Common myeloid progenitor, CD34-positive (primary cell): Measurements from ENCODE around the gene CFTR. TPM values are rescaled to one million over a fixed set of nuclear protein-coding genes. Genes with fewer than 3 reads are reported as not detected.

ENCODE experiments used
- CTCF ChIA-PET: fragments of 350-600 bp; sonication (Branson Sonifier 250); formaldehyde crosslinking; loops from one replicate; lab custom pipeline; 2021; ENCODE audit warnings: antibody characterized with exemption; lab: Charles Lee
- POLR2A ChIA-PET: fragments of 350-600 bp; sonication (Branson Sonifier 250); formaldehyde crosslinking; loops from one replicate; lab custom pipeline; 2021; ENCODE audit warnings: antibody characterized with exemption; lab: Charles Lee
- DNase-seq, 3 donors: peaks; one replicate each; pipeline versions ENCODE4 v3.0.0 to v3.0.0-alpha.2; 2013
- H3K27ac ChIP-seq, 2 experiments: 1 replicate in 1 of 2; 2 replicates in 1 of 2; pipeline ENCODE4 v1.7.0; 2013; ENCODE audit warnings: inconsistent platforms in 2 of 2, low read length in 2 of 2, mild to moderate bottlenecking in 2 of 2, low read depth in 1 of 2, moderate library complexity in 1 of 2; ENCODE audit not compliant: severe bottlenecking in 2 of 2, insufficient read depth in 1 of 2, poor library complexity in 1 of 2
- H3K27me3 ChIP-seq, 5 experiments: replicated peaks in 2 of 5; 1 replicate in 3 of 5; 2 replicates in 2 of 5; pipeline versions ENCODE4 v1.6.1 to v1.7.0; 2013; ENCODE audit warnings: low read length in 4 of 5, mild to moderate bottlenecking in 2 of 5, moderate library complexity in 2 of 5, inconsistent platforms in 1 of 5; ENCODE audit not compliant: insufficient read depth in 5 of 5, control insufficient read depth in 4 of 5
- H3K36me3 ChIP-seq, 4 experiments: 1 replicate in 2 of 4; 2 replicates in 2 of 4; pipeline versions ENCODE4 v1.6.1 to v1.7.0; 2013; ENCODE audit warnings: low read length in 3 of 4, control low read depth in 1 of 4, mild to moderate bottlenecking in 1 of 4; ENCODE audit not compliant: control insufficient read depth in 4 of 4, insufficient read depth in 4 of 4
- H3K4me1 ChIP-seq, 4 experiments: 1 replicate in 3 of 4; 2 replicates in 1 of 4; pipeline versions ENCODE4 v1.6.1 to v1.7.1; 2013; ENCODE audit warnings: low read length in 3 of 4, mild to moderate bottlenecking in 3 of 4, control low read depth in 1 of 4, inconsistent platforms in 1 of 4, moderate library complexity in 1 of 4; ENCODE audit not compliant: control insufficient read depth in 4 of 4, insufficient read depth in 4 of 4; ENCODE audit errors: control extremely low read depth in 1 of 4
- H3K4me3 ChIP-seq, 7 experiments: 1 replicate in 4 of 7; 2 replicates in 3 of 7; pipeline versions ENCODE4 v1.5.1 to v1.7.0; 2013; ENCODE audit warnings: mild to moderate bottlenecking in 7 of 7, low read length in 6 of 7, moderate library complexity in 6 of 7, inconsistent platforms in 2 of 7, low read depth in 2 of 7, control low read depth in 1 of 7; ENCODE audit not compliant: insufficient read depth in 4 of 7, control insufficient read depth in 1 of 7; ENCODE audit errors: extremely low read depth in 1 of 7
- H3K9me3 ChIP-seq, 5 experiments: 1 replicate in 4 of 5; 2 replicates in 1 of 5; pipeline versions ENCODE4 v1.6.1 to v1.7.1; 2013; ENCODE audit warnings: low read length in 4 of 5, mild to moderate bottlenecking in 2 of 5, inconsistent platforms in 1 of 5, low read depth in 1 of 5, moderate library complexity in 1 of 5; ENCODE audit not compliant: control insufficient read depth in 4 of 5, insufficient read depth in 2 of 5; ENCODE audit errors: control extremely low read depth in 1 of 5
- WGBS: methylation state at CpG from one replicate; pipeline ENCODE4 v1.1.5; 2013; ENCODE audit not compliant: insufficient coverage; 5-methylcytosine and 5-hydroxymethylcytosine counted together
- polyA plus RNA-seq: library from polyadenylated mRNA; unstranded; fragments of 120-200 nt; gene quantifications from one replicate; pipeline ENCODE4 v1.2.1, GENCODE V29; 2013

The CFTR gene
- 0.01 TPM for polyA plus RNA-seq

DNA sequence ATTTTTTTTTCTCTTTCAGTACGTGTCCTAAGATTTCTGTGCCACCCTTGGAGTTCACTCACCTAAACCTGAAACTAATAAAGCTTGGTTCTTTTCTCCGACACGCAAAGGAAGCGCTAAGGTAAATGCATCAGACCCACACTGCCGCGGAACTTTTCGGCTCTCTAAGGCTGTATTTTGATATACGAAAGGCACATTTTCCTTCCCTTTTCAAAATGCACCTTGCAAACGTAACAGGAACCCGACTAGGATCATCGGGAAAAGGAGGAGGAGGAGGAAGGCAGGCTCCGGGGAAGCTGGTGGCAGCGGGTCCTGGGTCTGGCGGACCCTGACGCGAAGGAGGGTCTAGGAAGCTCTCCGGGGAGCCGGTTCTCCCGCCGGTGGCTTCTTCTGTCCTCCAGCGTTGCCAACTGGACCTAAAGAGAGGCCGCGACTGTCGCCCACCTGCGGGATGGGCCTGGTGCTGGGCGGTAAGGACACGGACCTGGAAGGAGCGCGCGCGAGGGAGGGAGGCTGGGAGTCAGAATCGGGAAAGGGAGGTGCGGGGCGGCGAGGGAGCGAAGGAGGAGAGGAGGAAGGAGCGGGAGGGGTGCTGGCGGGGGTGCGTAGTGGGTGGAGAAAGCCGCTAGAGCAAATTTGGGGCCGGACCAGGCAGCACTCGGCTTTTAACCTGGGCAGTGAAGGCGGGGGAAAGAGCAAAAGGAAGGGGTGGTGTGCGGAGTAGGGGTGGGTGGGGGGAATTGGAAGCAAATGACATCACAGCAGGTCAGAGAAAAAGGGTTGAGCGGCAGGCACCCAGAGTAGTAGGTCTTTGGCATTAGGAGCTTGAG is at the start of gene CFTR:
TSS of gene CFTR (plus strand) at position 801 of the 830 bp plus-strand sequence. CDS start 70 bp downstream, outside the sequence.
- DNase-seq = peak in 1 of 3 donors; percentile 14
- POLR2A ChIA-PET = no interaction called here
- H3K27me3 ChIP-seq = peaks cover 14 to 67% (median 23%) of the 10 kb centered on the region in 5 experiments
- H3K4me1 ChIP-seq = peaks cover 0 to 13% (median 7%) of the 10 kb centered on the region in 4 experiments
- H3K9me3 ChIP-seq = no peaks in the 10 kb centered on the region
- H3K27ac ChIP-seq = no peak within 1 kb of the TSS
- WGBS = 6% methylated on average over 44 of the region's 45 CpGs
- peak within 1 kb of the TSS in 4 of 7 experiments; percentile 48 to 69 (median 62) for H3K4me3 ChIP-seq
- no peaks in the 10 kb centered on the region for H3K36me3 ChIP-seq
- CTCF ChIA-PET = no interaction called here

DNA sequence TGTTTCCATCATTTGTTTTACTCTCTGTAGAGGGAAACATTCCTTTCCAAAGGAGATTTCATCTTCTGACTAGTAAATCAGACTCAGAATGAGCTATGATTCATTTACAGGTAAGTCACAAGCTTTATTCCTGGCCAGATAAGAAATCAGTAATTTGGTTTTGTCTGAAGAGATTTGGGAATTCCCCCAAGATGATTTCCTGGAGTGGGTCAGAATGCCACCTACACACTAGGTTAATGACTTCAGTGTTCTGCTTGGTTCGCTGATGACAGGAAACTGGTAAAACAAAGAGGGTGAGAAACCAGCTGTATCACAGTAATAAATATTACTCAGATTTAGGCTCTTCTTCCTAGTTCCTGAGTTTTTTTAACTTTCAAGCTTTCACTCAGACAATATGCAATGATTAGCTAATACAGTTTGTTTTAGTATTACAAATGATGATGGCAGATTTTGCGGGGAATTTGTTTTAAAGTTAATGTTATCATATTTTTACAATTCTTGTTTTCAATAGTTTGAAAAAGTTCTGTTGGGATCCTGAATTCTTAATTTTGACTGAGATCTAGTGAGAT is 44.3 kb upstream of the CFTR start:
- Histone ChIP-seq H3K4me3 (no peak overlapping the region), H3K27ac (no peak overlapping the region), H3K27me3 (peaks cover 0 to 2% (median 0%) of the 10 kb centered on the region in 5 experiments), H3K9me3 (no peaks in the 10 kb centered on the region), H3K4me1 (no peaks in the 10 kb centered on the region), H3K36me3 (no peaks in the 10 kb centered on the region)
- DNase-seq = no peak
- POLR2A ChIA-PET = no interaction called here
- CTCF ChIA-PET = interaction anchor here (1.0 kb wide), 1 partner anchor 9 kb away, joined by 3 read pairs; no protein-coding TSS in a partner anchor
- no CpG with 5 or more reads among the region's 2 CpGs for WGBS

DNA sequence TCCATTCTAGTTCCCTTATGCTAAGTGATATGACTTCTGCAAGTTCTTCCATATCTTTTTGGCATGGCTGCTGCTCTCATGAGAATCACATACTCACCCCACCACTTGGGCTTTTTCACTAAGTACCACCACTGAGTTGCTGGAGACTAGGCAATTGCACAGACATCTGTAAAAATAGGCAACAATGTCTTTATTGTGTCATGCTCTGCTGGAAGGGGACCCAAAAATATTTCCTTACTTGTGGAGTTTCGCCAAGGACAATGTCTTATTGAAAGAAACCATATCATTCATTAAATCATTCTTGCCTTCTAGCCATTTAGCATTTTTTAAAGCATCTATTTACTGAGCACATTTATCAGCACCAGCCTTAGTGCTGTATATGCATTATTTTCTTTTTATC is 35.2 kb upstream of the CFTR start:
- no peak overlapping the region for H3K27ac ChIP-seq
- H3K4me3 ChIP-seq = no peak overlapping the region
- ChIA-PET POLR2A (no interaction called here), CTCF (interaction anchor here (1.0 kb wide), 1 partner anchor 9 kb away, joined by 3 read pairs; no protein-coding TSS in a partner anchor)
- H3K4me1 ChIP-seq = no peaks in the 10 kb centered on the region
- no peak for DNase-seq
- H3K27me3 ChIP-seq = peaks cover 0 to 2% (median 0%) of the 10 kb centered on the region in 5 experiments
- no peaks in the 10 kb centered on the region for H3K36me3 ChIP-seq
- no CpG with 5 or more reads among the region's 1 CpG for WGBS
- peaks cover 0 to 7% (median 0%) of the 10 kb centered on the region in 5 experiments for H3K9me3 ChIP-seq

DNA sequence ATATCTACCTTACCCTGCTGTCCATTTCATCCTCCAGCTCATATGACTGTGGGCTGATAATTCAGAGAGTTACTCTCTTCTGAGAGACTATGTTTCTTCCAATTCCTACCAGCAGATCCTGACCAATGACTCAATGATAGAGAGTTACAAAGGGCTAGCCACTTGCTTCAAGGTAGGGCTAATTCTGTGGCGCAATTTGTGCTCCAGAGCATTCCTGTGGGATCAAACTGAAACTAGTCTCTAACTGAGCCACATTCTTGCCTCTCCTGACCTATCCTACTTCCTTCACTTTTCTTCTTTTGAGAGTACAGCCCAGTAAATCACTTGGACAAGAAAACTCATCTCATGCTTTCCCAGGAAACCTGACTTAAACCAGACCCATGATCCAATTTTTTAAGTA is 34.6 kb upstream of the CFTR start:
- H3K4me3 ChIP-seq = no peak overlapping the region
- peaks cover 0 to 10% (median 0%) of the 10 kb centered on the region in 5 experiments for H3K9me3 ChIP-seq
- no peak for DNase-seq
- no peaks in the 10 kb centered on the region for H3K36me3 ChIP-seq
- 90% methylated on average over 1 of the region's 1 CpG for WGBS
- POLR2A ChIA-PET = no interaction called here
- CTCF ChIA-PET = no interaction called here
- H3K4me1 ChIP-seq = no peaks in the 10 kb centered on the region
- peaks cover 0 to 2% (median 0%) of the 10 kb centered on the region in 5 experiments for H3K27me3 ChIP-seq
- no peak overlapping the region for H3K27ac ChIP-seq

DNA sequence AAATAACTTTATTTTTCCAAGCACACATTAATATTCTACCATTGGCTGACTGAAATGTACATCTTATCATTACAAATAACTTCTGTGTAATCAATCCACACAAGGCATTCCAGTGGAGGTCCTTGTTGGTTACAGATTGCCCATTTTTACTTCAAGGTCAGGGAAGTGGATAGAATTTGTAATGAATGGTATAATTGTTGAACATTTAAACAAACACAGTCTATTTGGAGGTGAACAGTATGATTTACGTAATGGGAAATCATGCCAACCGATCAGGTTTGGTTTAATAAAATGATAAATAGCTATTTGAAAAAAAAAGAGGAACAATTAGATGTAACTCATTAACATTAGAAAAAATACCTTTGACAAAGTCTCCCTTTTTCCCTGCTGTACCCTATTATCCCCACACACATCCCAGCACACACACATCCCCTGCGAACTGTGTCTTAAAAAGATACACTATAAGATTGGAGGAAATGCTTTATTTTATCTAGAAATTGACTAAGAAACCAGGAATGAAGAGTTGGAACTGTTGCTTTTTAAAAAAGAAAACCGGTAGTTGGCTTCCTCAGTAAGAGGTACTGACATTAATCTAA is 33.5 kb upstream of the CFTR start:
- no peak overlapping the region for H3K4me3 ChIP-seq
- H3K4me1 ChIP-seq = no peaks in the 10 kb centered on the region
- H3K9me3 ChIP-seq = peaks cover 0 to 13% (median 0%) of the 10 kb centered on the region in 5 experiments
- DNase-seq = no peak
- no peaks in the 10 kb centered on the region for H3K36me3 ChIP-seq
- no peak overlapping the region for H3K27ac ChIP-seq
- H3K27me3 ChIP-seq = peaks cover 0 to 2% (median 0%) of the 10 kb centered on the region in 5 experiments
- WGBS = no CpG with 5 or more reads among the region's 4 CpGs
- POLR2A ChIA-PET = no interaction called here
- CTCF ChIA-PET = no interaction called here

DNA sequence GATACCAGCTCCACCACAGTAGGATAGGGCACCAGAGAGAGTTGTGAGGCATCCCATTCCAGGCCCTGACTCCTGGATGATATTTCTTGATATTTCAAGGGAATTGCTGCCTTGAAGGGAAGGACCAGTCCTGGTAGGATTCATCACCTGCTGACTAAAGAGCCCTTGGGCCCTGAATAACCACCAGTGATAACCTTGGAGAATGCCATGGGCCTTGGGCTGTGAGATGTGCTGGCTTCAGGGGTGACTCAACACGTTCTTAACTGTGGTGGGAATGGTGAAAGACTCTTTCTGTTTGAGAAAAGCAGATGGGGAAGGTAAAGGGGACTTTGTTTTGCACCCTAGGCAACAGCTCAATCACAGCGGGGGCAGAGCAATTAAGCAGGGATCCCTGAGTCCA is 31.2 kb upstream of the CFTR start:
- no peak overlapping the region for H3K4me3 ChIP-seq
- H3K27ac ChIP-seq = no peak overlapping the region
- H3K4me1 ChIP-seq = no peaks in the 10 kb centered on the region
- ChIA-PET CTCF (no interaction called here), POLR2A (no interaction called here)
- H3K27me3 ChIP-seq = peaks cover 0 to 2% (median 0%) of the 10 kb centered on the region in 5 experiments
- no peaks in the 10 kb centered on the region for H3K36me3 ChIP-seq
- 88% methylated on average over 1 of the region's 2 CpGs for WGBS
- no peak for DNase-seq
- peaks cover 0 to 13% (median 0%) of the 10 kb centered on the region in 5 experiments for H3K9me3 ChIP-seq
